ENCODE measurements around the gene RBFOX2.

The RBFOX2 gene

DNA sequence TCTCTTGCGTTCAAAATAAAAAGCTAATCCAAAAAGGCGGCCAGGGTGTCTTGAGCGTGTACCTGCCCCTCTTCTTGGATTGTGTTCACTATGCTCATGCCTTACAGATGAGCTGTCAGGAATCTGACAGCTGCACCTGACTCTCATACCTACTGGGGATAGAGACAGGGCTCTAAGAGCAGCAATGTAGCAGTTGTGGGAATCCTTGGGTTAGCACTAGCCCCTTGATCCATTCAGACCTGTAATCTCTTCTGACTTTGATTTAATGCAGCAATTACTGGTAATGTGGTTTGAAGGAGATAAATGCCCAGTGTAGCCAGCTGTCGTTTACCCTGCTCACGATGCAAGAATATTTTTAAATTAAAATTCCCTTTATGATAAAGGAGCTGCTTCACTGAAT, 165.2 kb downstream of the RBFOX2 start:
- no peak overlapping the region for H3K27ac ChIP-seq
- TF ChIP-seq, protein P1, sequence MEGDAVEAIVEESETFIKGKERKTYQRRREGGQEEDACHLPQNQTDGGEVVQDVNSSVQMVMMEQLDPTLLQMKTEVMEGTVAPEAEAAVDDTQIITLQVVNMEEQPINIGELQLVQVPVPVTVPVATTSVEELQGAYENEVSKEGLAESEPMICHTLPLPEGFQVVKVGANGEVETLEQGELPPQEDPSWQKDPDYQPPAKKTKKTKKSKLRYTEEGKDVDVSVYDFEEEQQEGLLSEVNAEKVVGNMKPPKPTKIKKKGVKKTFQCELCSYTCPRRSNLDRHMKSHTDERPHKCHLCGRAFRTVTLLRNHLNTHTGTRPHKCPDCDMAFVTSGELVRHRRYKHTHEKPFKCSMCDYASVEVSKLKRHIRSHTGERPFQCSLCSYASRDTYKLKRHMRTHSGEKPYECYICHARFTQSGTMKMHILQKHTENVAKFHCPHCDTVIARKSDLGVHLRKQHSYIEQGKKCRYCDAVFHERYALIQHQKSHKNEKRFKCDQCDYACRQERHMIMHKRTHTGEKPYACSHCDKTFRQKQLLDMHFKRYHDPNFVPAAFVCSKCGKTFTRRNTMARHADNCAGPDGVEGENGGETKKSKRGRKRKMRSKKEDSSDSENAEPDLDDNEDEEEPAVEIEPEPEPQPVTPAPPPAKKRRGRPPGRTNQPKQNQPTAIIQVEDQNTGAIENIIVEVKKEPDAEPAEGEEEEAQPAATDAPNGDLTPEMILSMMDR (conservative IDR thresholded peaks at IDR 0.05): no peak

DNA sequence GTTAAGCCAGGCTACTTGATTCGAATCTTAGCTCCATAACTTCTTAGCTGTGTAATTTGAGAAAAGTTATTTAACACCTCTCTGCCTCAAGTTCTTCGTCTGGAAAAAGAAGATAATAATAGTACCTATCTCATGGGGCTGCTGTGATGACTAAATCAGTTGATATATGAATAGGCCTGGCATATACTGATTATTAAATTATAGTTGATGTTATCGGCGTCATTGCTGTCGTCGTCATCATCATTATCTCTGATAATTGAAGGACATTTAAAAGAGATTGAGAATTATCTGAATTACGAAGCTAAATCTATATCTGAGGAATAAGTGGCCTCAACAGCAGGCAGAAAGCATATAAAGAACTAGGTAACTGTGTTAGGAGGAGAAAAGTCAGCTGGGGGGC, 165.9 kb downstream of the RBFOX2 start:
- no peak overlapping the region for H3K27ac ChIP-seq
- TF ChIP-seq, protein P1 (conservative IDR thresholded peaks at IDR 0.05): no peak

DNA sequence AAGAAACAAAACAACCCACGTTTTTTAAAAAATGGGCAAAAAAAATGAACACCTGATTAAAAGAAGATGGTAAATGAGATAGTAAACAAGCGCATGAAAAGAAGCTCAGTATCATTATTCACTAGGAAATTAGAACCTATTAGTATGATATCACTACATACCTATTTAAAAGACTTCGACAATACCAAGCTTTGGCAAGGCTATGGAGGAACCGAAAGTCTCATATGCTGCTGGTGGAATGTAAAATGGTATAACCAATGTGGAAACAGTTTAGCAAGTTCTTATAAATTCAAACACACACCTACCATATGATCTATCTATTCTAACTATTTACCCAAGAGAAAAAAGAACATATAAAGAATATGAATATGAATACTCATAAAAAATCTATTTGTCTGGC, 167.2 kb downstream of the RBFOX2 start:
- TF ChIP-seq, protein P1 (conservative IDR thresholded peaks at IDR 0.05): no peak
- H3K27ac ChIP-seq: no peak overlapping the region

DNA sequence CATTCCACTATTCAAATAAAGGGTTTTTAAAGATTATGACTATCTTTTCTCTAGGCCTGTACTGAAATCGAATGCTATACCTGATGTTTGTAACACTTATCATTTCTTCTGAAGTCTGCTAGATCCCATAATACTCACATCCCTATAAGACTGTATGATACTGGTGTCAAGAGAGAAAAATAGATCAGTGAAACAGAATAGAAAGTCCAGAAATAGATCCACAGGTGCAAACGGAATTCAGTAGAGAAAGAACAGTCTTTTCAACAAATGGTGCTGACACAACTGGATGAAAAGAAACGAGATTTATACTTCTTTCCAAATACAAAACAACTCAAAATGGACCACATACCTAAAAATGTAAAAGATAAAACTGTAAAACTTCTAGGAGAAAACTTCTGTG, 167.8 kb downstream of the RBFOX2 start:
- H3K27ac ChIP-seq: no peak overlapping the region
- TF ChIP-seq, protein P1 (conservative IDR thresholded peaks at IDR 0.05): no peak

DNA sequence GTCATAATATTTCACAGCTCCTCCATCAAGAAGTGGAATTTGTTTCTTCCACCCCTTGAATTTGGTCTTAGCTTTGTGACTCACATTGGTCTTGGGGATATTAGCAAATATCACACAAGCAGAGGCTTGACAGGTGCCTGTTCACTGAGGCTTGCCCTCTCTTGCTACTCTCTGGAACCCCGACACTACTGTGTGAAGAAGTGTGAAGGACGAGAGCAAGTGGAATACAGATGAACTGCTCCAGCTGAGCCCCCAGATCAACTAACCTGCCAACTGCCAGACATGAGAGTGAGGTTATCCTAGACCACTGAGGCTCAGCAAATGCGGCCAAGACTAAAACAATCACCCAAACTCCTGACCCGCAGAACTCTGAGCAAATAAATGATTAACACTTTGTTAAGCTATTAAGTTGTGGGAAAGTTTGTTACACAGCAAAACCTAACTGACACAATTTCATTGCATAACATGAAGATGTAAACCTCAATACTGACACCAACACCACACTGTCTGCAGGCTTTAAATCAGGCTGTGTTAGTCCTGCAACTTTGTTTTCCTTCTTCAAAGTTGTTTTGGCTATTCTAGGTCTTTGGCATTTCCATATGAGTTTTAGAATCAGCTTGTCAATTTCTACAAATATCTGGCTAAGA, 168.4 kb downstream of the RBFOX2 start:
- TF ChIP-seq, protein P1 (conservative IDR thresholded peaks at IDR 0.05): no peak
- no peak overlapping the region for H3K27ac ChIP-seq

DNA sequence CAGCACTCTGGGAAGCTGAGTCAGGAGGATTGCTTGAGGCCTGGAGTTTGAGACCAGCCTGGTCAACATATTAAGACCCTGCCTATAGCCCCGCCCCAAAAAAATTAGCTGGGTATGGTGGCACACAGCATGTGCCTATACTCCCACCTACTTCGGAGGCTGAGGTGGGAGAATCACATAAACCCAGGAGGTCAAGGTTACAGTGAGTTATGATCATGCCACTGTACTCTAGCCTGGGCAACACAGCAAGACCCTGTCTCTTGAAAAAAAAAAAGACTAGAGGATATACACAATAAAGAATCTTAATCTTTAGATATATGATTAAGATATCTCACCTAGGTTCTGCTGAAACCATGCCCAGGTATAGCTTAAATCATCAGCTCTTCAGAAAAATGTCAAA, 174.3 kb downstream of the RBFOX2 start:
- TF ChIP-seq, protein P1 (conservative IDR thresholded peaks at IDR 0.05): no peak

DNA sequence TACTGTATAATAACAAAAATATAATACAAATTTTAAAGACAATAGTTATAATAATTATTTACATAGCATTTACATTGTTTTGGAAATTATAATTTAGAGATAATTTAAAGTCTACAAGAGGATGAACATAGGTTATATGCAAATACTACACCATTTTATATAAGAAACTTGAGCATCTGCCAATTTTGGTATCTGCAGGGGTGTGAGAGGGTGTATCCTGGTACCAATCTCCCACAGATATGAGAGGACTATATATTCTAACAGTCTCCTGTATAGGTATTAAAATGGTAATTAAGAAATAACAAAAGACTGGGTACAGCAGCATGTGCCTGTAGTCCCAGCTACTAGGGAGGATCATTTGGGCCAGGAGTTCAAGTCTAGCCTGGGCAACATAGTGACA, 176.5 kb downstream of the RBFOX2 start:
- TF ChIP-seq, protein P1 (conservative IDR thresholded peaks at IDR 0.05): no peak
- no peak overlapping the region for H3K27ac ChIP-seq

More for the DNA sequence above, 174.3 kb downstream of the RBFOX2 start:
- no peak overlapping the region for H3K27ac ChIP-seq
